Immature natural killer cell (primary cell): ENCODE data around the gene MMP23B. TPM values are rescaled to one million over a fixed set of nuclear protein-coding genes. Genes with fewer than 3 reads are reported as not detected.

Source experiments
- DNase-seq, 3 donors: peaks; one replicate each; pipeline ENCODE4 v3.0.0; 2022; ENCODE audit warnings: mixed read lengths in 1 of 3
- H3K27ac Mint-ChIP-seq, 6 donors: one replicate each; pipeline ENCODE4 v1.8.0; 2020; ENCODE audit warnings: mixed read lengths in 6 of 6, mild to moderate bottlenecking in 5 of 6, inconsistent platforms in 4 of 6, moderate library complexity in 3 of 6
- H3K27me3 Mint-ChIP-seq, 3 donors: one replicate each; pipeline ENCODE4 v1.8.0; 2020 to 2021; ENCODE audit warnings: low read depth in 3 of 3, mild to moderate bottlenecking in 3 of 3, mixed read lengths in 3 of 3, moderate library complexity in 3 of 3, inconsistent platforms in 1 of 3
- H3K36me3 Mint-ChIP-seq, 3 donors: one replicate each; pipeline ENCODE4 v1.8.0; 2020; ENCODE audit warnings: mixed read lengths in 3 of 3, inconsistent platforms in 2 of 3, mild to moderate bottlenecking in 2 of 3
- H3K4me1 Mint-ChIP-seq, 2 donors: one replicate each; pipeline ENCODE4 v1.8.0; 2020; ENCODE audit warnings: inconsistent platforms in 2 of 2, mild to moderate bottlenecking in 2 of 2, mixed read lengths in 2 of 2, moderate library complexity in 1 of 2
- H3K4me3 Mint-ChIP-seq, 5 donors: one replicate each; pipeline ENCODE4 v1.8.0; 2020; ENCODE audit warnings: mild to moderate bottlenecking in 5 of 5, mixed read lengths in 5 of 5, inconsistent platforms in 3 of 5, moderate library complexity in 3 of 5
- H3K9me3 Mint-ChIP-seq, 6 donors: one replicate each; pipeline ENCODE4 v1.8.0; 2020; ENCODE audit warnings: mild to moderate bottlenecking in 6 of 6, mixed read lengths in 6 of 6, inconsistent platforms in 4 of 6, moderate library complexity in 3 of 6
- polyA plus RNA-seq, 3 donors: library from polyadenylated mRNA; unstranded; fragments of 300-500 nt; fragmentation: Illumina TruSeq; gene quantifications; one replicate each; pipeline ENCODE4 v1.2.3, GENCODE V29; 2021

MMP23B gene
- polyA plus RNA-seq, 3 donors from 2014 or later, result 10.4 to 22.3 (median 12.6) TPM

- H3K27me3 Mint-ChIP-seq, result peaks cover 8 to 17% (median 10%) of the 10 kb centered on the region in 3 donors
- H3K4me1 Mint-ChIP-seq, result peaks cover 31 to 40% of the 10 kb centered on the region in 2 donors
- no peaks in the 10 kb centered on the region for H3K36me3 Mint-ChIP-seq
- no peak for DNase-seq
- H3K4me3 Mint-ChIP-seq, result no peak overlapping the region
- H3K27ac Mint-ChIP-seq, result peak overlapping the region in 2 of 6 donors; percentile 30 to 40
- H3K9me3 Mint-ChIP-seq, result no peaks in the 10 kb centered on the region
Measured at GRCh38 chr1:1680912-1681273, 48.9 kb downstream of the MMP23B start.

DNA sequence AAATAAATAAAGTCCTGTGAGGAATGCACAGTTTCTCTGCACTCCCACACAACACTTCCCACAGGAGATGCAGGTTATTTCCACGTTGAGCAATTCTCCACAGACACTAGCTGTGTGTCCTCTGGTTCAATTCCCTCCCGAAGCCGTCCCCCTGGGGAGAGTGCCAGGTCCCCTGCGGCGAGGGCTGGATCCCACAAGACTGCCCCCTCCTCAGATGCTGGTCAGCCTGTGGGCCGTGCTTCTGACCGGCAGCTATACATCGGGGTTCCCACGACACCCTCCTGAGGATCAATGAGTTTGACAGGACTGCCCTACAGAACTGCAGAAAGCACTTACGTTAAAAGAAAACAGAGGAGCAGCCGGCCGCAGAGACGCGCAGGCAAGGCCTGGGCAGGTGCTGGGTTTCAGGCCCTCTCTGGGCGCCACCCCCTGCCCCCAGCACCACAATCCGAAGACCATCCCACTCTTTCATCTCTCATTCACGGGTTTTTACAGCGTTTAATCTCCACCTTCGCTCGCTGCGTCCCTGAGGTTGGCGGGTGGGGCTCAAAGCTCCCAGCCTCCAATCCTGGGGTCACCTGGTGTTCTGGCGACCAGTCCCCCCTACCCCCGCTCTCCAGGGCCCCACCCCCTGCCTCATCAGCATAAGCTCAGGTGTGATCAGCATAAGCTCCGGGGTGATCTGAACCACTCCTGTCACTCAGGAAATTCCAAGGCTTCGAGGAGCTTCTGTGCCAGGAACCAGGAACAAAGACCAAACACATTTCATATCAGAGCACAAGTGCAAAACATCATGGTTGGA, 51.3 kb downstream of the MMP23B start:
- H3K27ac Mint-ChIP-seq, result peak overlapping the region in 5 of 6 donors; percentile 24 to 70 (median 61)
- no peak for DNase-seq
- no peak overlapping the region for H3K4me3 Mint-ChIP-seq
- H3K9me3 Mint-ChIP-seq, result no peaks in the 10 kb centered on the region
- peaks cover 26 to 34% of the 10 kb centered on the region in 2 donors for H3K4me1 Mint-ChIP-seq
- H3K36me3 Mint-ChIP-seq, result peaks cover 0 to 4% (median 0%) of the 10 kb centered on the region in 3 donors
- H3K27me3 Mint-ChIP-seq, result peaks cover 0 to 6% (median 5%) of the 10 kb centered on the region in 3 donors

Other genes starting within 250 kb of the MMP23B start
- gene CCNL2, start 232.8 kb upstream of the MMP23B start, polyA plus RNA-seq, result 10 to 100 TPM; 16.7 to 34.6 (median 22.0) TPM
- gene MRPL20, start 224.9 kb upstream of the MMP23B start, polyA plus RNA-seq, result 100 to 1,000 TPM; 167 to 194 (median 182) TPM
- not detected for gene ANKRD65, start 210.9 kb upstream of the MMP23B start, polyA plus RNA-seq
- gene VWA1, start 196.5 kb upstream of the MMP23B start, polyA plus RNA-seq, result not detected
- 1 to 10 TPM; 1.5 to 4.0 (median 3.1) TPM for gene ATAD3C, start 182.5 kb upstream of the MMP23B start, polyA plus RNA-seq
- 1 to 10 TPM in 2 of 3 donors, under 1 TPM in 1; 0.39 to 5.0 (median 2.5) TPM for gene ATAD3B, start 160.4 kb upstream of the MMP23B start, polyA plus RNA-seq
- gene ATAD3A, start 120.0 kb upstream of the MMP23B start, polyA plus RNA-seq, result 10 to 100 TPM in 1 of 3 donors, 1 to 10 TPM in 2; 6.4 to 14.5 (median 7.3) TPM
- gene TMEM240, start 91.5 kb upstream of the MMP23B start, polyA plus RNA-seq, result not detected
- gene SSU72, start 57.3 kb upstream of the MMP23B start, polyA plus RNA-seq, result 100 to 1,000 TPM; 159 to 241 (median 160) TPM
- gene FNDC10, start 32.0 kb upstream of the MMP23B start, polyA plus RNA-seq, result 1 to 10 TPM in 2 of 3 donors, under 1 TPM in 1; 0.64 to 1.4 (median 1.1) TPM
- 10 to 100 TPM; 44.0 to 89.0 (median 86.7) TPM for gene MIB2, start 16.7 kb upstream of the MMP23B start, polyA plus RNA-seq
- 10 to 100 TPM in 1 of 3 donors, 1 to 10 TPM in 2; 4.8 to 25.0 (median 8.1) TPM for gene CDK11B, start 26.8 kb downstream of the MMP23B start, polyA plus RNA-seq
- 10 to 100 TPM; 14.4 to 37.7 (median 18.1) TPM for gene SLC35E2B, start 60.6 kb downstream of the MMP23B start, polyA plus RNA-seq
- gene CDK11A, start 92.2 kb downstream of the MMP23B start, polyA plus RNA-seq, result 10 to 100 TPM in 2 of 3 donors, 1 to 10 TPM in 1; 1.6 to 32.6 (median 14.9) TPM
- 10 to 100 TPM; 30.9 to 53.3 (median 37.3) TPM for gene NADK, start 146.3 kb downstream of the MMP23B start, polyA plus RNA-seq